HCT116 (cell line): Measurements from ENCODE around the gene CABP2. TPM values are rescaled to one million over a fixed set of nuclear protein-coding genes. Genes with fewer than 3 reads are reported as not detected.

Experiments used
- ATAC-seq: fragments of 200-7000 bp; cut with Tn5 transposase; 2 replicates; pipeline ENCODE4 v1.9.1; 2020; ENCODE audit warnings: mild to moderate bottlenecking, moderate library complexity
- BruUV-seq: library from RNA; stranded (reverse); fragments of 400-500 nt; replicated peaks from 2 replicates; lab custom pipeline; 2021; lab: Mats Ljungman, UMichigan
- CTCF ChIA-PET: fragments of 300-600 bp; sonication (Branson Sonifier 250); formaldehyde crosslinking; loops from one replicate; lab custom pipeline; 2021; ENCODE audit warnings: antibody characterized with exemption; lab: Charles Lee
- POLR2A ChIA-PET: fragments of 300-600, 350-600 bp; sonication (Branson Sonifier 250); formaldehyde crosslinking; loops from one replicate; lab custom pipeline; 2021; ENCODE audit warnings: antibody characterized with exemption; lab: Charles Lee
- RAD21 ChIA-PET, 2 experiments: fragments of 300-600 bp; sonication (Branson Sonifier 250); formaldehyde crosslinking; loops; one replicate each; lab custom pipeline; 2023; ENCODE audit warnings: low total read pairs in 2 of 2; ENCODE audit not compliant: uncharacterized antibody in 2 of 2, unreplicated experiment in 2 of 2, low non-redundant PET in 1 of 2; lab: Charles Lee
- DNase-seq: peaks from one replicate; pipeline ENCODE4 v3.0.0-alpha.2; 2010; ENCODE audit warnings: low read depth, low spot score
- H2AFZ ChIP-seq: fragments of 200-600 bp; shearing (Covaris generic), sonication (generic); 2 replicates; pipeline ENCODE4 v1.6.1; 2017; ENCODE audit warnings: low read depth, mixed run types, mixed read lengths, antibody characterized with exemption, low read length; ENCODE audit not compliant: poor library complexity, severe bottlenecking
- H3K27ac ChIP-seq: 2 replicates; pipeline ENCODE4 v1.5.1; 2012; ENCODE audit warnings: low read depth, low read length
- H3K27me3 ChIP-seq: fragments of 200-600 bp; sonication (generic); 2 replicates; pipeline ENCODE4 v1.6.1; 2016; ENCODE audit warnings: mixed run types, low read length, mixed read lengths; ENCODE audit not compliant: insufficient read depth
- H3K36me3 ChIP-seq, 2 experiments: fragments of 200-500 bp in 1 of 2; fragments of 200-600 bp in 1 of 2; sonication (Bioruptor generic) in 1 of 2; sonication (generic) in 1 of 2; 2 replicates each; pipeline versions ENCODE4 v1.5.1 to v1.6.1; 2014 to 2016; ENCODE audit warnings: low read length in 2 of 2, inconsistent platforms in 1 of 2, mixed read lengths in 1 of 2, mixed run types in 1 of 2; ENCODE audit not compliant: insufficient read depth in 2 of 2, control insufficient read depth in 1 of 2
- H3K4me1 ChIP-seq, 2 experiments: fragments of 200-600 bp in 1 of 2; sonication (generic) in 1 of 2; 2 replicates each; pipeline versions ENCODE4 v1.5.1 to v1.6.1; 2012 to 2017; ENCODE audit warnings: low read length in 2 of 2, inconsistent platforms in 1 of 2, mild to moderate bottlenecking in 1 of 2, mixed read lengths in 1 of 2, mixed run types in 1 of 2, moderate library complexity in 1 of 2; ENCODE audit not compliant: insufficient read depth in 2 of 2, control insufficient read depth in 1 of 2
- H3K4me2 ChIP-seq: fragments of 200-600 bp; sonication (generic); 2 replicates; pipeline ENCODE4 v1.6.1; 2017; ENCODE audit warnings: mixed run types, low read length, mixed read lengths
- H3K4me3 ChIP-seq, 2 experiments: fragments of 200-600 bp in 1 of 2; sonication (generic) in 1 of 2; replicated peaks in 1 of 2; 2 replicates each; pipeline ENCODE4 v1.5.1; 2011 to 2016; ENCODE audit warnings: low read length in 2 of 2, control low read depth in 1 of 2, low read depth in 1 of 2, mild to moderate bottlenecking in 1 of 2, mixed read lengths in 1 of 2, mixed run types in 1 of 2
- H3K79me2 ChIP-seq: fragments of 200-600 bp; sonication (generic); 2 replicates; pipeline ENCODE4 v1.6.1; 2017; ENCODE audit warnings: mild to moderate bottlenecking, mixed run types, low read length, moderate library complexity, mixed read lengths; ENCODE audit not compliant: insufficient read depth
- H3K9ac ChIP-seq: fragments of 200-600 bp; sonication (generic); 2 replicates; pipeline ENCODE4 v1.6.1; 2016; ENCODE audit warnings: low read length, mixed read lengths
- H3K9me2 ChIP-seq: fragments of 200-600 bp; sonication (generic), shearing (Covaris generic); 2 replicates; pipeline ENCODE4 v1.6.1; 2017; ENCODE audit warnings: mixed run types, mild to moderate bottlenecking, moderate library complexity; ENCODE audit not compliant: insufficient read depth
- H3K9me3 ChIP-seq, 2 experiments: fragments of 200-500 bp in 1 of 2; fragments of 200-600 bp in 1 of 2; sonication (Bioruptor generic) in 1 of 2; sonication (generic) in 1 of 2; 2 replicates each; pipeline ENCODE4 v1.6.1; 2014 to 2017; ENCODE audit warnings: low read length in 2 of 2, mixed read lengths in 2 of 2, inconsistent platforms in 1 of 2, low read depth in 1 of 2, mild to moderate bottlenecking in 1 of 2, mixed run types in 1 of 2, moderate library complexity in 1 of 2; ENCODE audit not compliant: control insufficient read depth in 1 of 2, insufficient read depth in 1 of 2
- H4K20me1 ChIP-seq: fragments of 200-600 bp; sonication (generic), shearing (Covaris generic); 2 replicates; pipeline ENCODE4 v1.6.1; 2017; ENCODE audit warnings: mixed run types, mild to moderate bottlenecking, moderate library complexity; ENCODE audit not compliant: insufficient read depth
- ATF3 ChIP-seq: IDR thresholded peaks from 2 replicates; pipeline ENCODE4 v1.6.1; 2012
- EZH2 ChIP-seq: fragments of 200-600 bp; sonication (generic); IDR thresholded peaks from 2 replicates; pipeline ENCODE4 v1.6.1; 2017; ENCODE audit warnings: antibody characterized with exemption, mixed run types
- EZH2phosphoT487 ChIP-seq: fragments of 200-600 bp; IDR thresholded peaks from 2 replicates; pipeline ENCODE4 v1.6.1; 2018; ENCODE audit warnings: antibody characterized with exemption, borderline replicate concordance
- POLR2A ChIP-seq: IDR thresholded peaks from 2 replicates; pipeline ENCODE4 v1.7.0; 2011; ENCODE audit warnings: borderline replicate concordance; ENCODE audit not compliant: insufficient read depth, insufficient read length; ENCODE audit errors: extremely low read depth
- SIN3A ChIP-seq: IDR thresholded peaks from 2 replicates; pipeline ENCODE4 v1.6.1; 2012; ENCODE audit warnings: low read depth
- TCF7L2 ChIP-seq: IDR thresholded peaks from 2 replicates; pipeline ENCODE4 v1.7.0; 2011; ENCODE audit warnings: borderline replicate concordance, inconsistent platforms; ENCODE audit not compliant: insufficient read depth, insufficient read length; ENCODE audit errors: extremely low read depth
- intact Hi-C: fragments of 100-400 bp; cut with micrococcal nuclease; formaldehyde crosslinking; loops from 2 replicates; pipeline ENCODE4 v1.10.0; 2022
- total RNA-seq: library from RNA; stranded (reverse); gene quantifications from one replicate; pipeline ENCODE4 v1.2.1, GENCODE V29; 2021; ENCODE audit not compliant: unreplicated experiment
- TF ChIP-seq, protein P1 (sequence below): IDR thresholded peaks from 2 replicates; pipeline ENCODE4 v1.6.1; 2012; ENCODE audit warnings: low read depth
- TF ChIP-seq, protein P2 (sequence below), 3 experiments: fragments of 200-600 bp in 1 of 3; sonication (generic) in 1 of 3; IDR thresholded peaks in 2 of 3; conservative IDR thresholded peaks in 1 of 3; 2 replicates each; pipeline ENCODE4 v1.5.1; 2012 to 2017; ENCODE audit warnings: low read depth in 2 of 3, low read length in 2 of 3, antibody characterized with exemption in 1 of 3, borderline replicate concordance in 1 of 3, control low read depth in 1 of 3, mild to moderate bottlenecking in 1 of 3, mixed read lengths in 1 of 3, mixed run types in 1 of 3, moderate library complexity in 1 of 3; ENCODE audit not compliant: insufficient read depth in 1 of 3

CABP2 gene
- total RNA-seq, 1 experiment from 2014 or later, result not detected

- no peak for ATAC-seq
- intact Hi-C loops, result no loop called here
- no TSS peak for BruUV-seq
Measured at GRCh38 chr11:67528376-67528775, 5.1 kb upstream of the CABP2 start.

DNA sequence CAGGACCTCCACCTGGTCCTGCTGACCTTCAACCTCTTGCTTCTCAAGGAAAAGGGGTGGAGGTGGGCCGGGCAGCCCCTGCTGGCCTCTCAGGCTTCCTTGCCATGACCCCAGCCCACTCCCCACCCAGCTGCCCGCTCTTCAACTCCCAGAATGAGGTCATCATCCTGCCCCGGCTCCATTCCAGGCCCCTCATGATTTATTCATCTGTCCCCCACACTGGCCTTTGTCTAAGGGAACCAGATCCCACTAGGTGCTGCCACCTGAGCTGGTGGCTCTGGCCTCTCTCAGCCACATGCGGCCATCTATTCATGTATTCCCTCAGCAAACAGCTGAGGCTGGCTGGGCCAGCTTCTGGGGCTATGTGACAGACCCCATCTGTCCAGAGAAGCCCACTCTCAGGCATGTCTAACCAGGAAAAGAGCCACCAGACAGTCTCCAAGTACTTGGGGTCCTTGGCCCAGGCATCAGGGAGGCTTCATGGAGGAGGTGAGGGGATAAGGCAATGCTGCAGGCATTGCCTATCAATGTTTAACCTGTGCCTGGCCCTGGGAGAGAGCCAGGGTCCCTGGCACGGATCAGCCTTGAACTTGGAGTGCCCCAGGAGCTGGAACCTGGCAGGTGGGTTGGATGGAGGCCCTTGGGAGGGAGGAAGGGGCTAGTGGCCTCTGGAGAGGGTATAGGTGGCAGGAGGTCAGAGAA is 2.2 kb upstream of the CABP2 start:
- peaks cover 0 to 4% of the 10 kb centered on the region in 2 experiments; a peak in 1 of 4 replicates for H3K4me1 ChIP-seq
- no peak overlapping the region for H2AFZ ChIP-seq
- H4K20me1 ChIP-seq, result no peaks in the 10 kb centered on the region
- no peaks in the 10 kb centered on the region for H3K9me2 ChIP-seq
- H3K9ac ChIP-seq, result no peak overlapping the region
- no peaks in the 10 kb centered on the region for H3K9me3 ChIP-seq
- H3K27ac ChIP-seq, result no peak overlapping the region
- no peak overlapping the region for H3K4me3 ChIP-seq
- ATAC-seq (no peak), DNase-seq (no peak)
- H3K4me2 ChIP-seq, result no peak overlapping the region
- no peaks in the 10 kb centered on the region for H3K36me3 ChIP-seq
- intact Hi-C loops, result no loop called here
- no TSS peak for BruUV-seq
- H3K79me2 ChIP-seq, result no peaks in the 10 kb centered on the region
- RAD21 ChIA-PET, result no interaction called here
- CTCF ChIA-PET, result no interaction called here
- H3K27me3 ChIP-seq, result no peaks in the 10 kb centered on the region
- POLR2A ChIA-PET, result no interaction called here
- TF ChIP-seq, protein P1, sequence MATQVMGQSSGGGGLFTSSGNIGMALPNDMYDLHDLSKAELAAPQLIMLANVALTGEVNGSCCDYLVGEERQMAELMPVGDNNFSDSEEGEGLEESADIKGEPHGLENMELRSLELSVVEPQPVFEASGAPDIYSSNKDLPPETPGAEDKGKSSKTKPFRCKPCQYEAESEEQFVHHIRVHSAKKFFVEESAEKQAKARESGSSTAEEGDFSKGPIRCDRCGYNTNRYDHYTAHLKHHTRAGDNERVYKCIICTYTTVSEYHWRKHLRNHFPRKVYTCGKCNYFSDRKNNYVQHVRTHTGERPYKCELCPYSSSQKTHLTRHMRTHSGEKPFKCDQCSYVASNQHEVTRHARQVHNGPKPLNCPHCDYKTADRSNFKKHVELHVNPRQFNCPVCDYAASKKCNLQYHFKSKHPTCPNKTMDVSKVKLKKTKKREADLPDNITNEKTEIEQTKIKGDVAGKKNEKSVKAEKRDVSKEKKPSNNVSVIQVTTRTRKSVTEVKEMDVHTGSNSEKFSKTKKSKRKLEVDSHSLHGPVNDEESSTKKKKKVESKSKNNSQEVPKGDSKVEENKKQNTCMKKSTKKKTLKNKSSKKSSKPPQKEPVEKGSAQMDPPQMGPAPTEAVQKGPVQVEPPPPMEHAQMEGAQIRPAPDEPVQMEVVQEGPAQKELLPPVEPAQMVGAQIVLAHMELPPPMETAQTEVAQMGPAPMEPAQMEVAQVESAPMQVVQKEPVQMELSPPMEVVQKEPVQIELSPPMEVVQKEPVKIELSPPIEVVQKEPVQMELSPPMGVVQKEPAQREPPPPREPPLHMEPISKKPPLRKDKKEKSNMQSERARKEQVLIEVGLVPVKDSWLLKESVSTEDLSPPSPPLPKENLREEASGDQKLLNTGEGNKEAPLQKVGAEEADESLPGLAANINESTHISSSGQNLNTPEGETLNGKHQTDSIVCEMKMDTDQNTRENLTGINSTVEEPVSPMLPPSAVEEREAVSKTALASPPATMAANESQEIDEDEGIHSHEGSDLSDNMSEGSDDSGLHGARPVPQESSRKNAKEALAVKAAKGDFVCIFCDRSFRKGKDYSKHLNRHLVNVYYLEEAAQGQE, result no peak
- TF ChIP-seq POLR2A, result no peak
- no peak for TF ChIP-seq ATF3
- no peak for TF ChIP-seq EZH2phosphoT487
- no peak for TF ChIP-seq TCF7L2
- no peak for TF ChIP-seq SIN3A
- no peak for TF ChIP-seq EZH2

More at GRCh38 chr11:67528376-67528775, 5.1 kb upstream of the CABP2 start:
- Histone ChIP-seq H3K9ac (no peak overlapping the region), H3K4me3 (no peak overlapping the region), H3K4me1 (peaks cover 0 to 4% of the 10 kb centered on the region in 2 experiments; a peak in 1 of 4 replicates), H3K9me3 (peaks cover 2 to 4% of the 10 kb centered on the region in 2 experiments; a peak in 2 of 4 replicates), H3K79me2 (no peaks in the 10 kb centered on the region), H4K20me1 (no peaks in the 10 kb centered on the region), H3K9me2 (no peaks in the 10 kb centered on the region), H3K27me3 (no peaks in the 10 kb centered on the region), H2AFZ (no peak overlapping the region), H3K36me3 (no peaks in the 10 kb centered on the region), H3K4me2 (no peak overlapping the region), H3K27ac (no peak overlapping the region)
- TF ChIP-seq, protein P2, sequence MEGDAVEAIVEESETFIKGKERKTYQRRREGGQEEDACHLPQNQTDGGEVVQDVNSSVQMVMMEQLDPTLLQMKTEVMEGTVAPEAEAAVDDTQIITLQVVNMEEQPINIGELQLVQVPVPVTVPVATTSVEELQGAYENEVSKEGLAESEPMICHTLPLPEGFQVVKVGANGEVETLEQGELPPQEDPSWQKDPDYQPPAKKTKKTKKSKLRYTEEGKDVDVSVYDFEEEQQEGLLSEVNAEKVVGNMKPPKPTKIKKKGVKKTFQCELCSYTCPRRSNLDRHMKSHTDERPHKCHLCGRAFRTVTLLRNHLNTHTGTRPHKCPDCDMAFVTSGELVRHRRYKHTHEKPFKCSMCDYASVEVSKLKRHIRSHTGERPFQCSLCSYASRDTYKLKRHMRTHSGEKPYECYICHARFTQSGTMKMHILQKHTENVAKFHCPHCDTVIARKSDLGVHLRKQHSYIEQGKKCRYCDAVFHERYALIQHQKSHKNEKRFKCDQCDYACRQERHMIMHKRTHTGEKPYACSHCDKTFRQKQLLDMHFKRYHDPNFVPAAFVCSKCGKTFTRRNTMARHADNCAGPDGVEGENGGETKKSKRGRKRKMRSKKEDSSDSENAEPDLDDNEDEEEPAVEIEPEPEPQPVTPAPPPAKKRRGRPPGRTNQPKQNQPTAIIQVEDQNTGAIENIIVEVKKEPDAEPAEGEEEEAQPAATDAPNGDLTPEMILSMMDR (IDR thresholded peaks at IDR 0.05 in 2 of 3, conservative IDR thresholded peaks at IDR 0.05 in 1 of 3; ENCODE audit: borderline replicate concordance in 1 of 3, insufficient read depth in 1 of 3, low read depth in 2 of 3, low read length in 2 of 3), result no peak
- ChIA-PET RAD21 (no interaction called here), POLR2A (no interaction called here), CTCF (no interaction called here)
- DNase-seq, result no peak
